ENCODE results near the gene RPTOR. TPM values are rescaled to one million over a fixed set of nuclear protein-coding genes. Genes with fewer than 3 reads are reported as not detected.

The RPTOR gene
- total and polyA plus RNA-seq, 4 donors = 12.4 to 46.1 (median 29.7) TPM

- H3K9me3 ChIP-seq (ENCODE audit: control insufficient read depth in 4 of 4, insufficient read depth in 3 of 4, low read length in 3 of 4) = no peaks in the 10 kb centered on the region
- no peak overlapping the region for H3K9ac ChIP-seq (ENCODE audit: insufficient read depth in 1 of 2, low read length in 2 of 2)
- ATAC-seq (ENCODE audit: insufficient read depth, low FRiP score) (no peak), DNase-seq (no peak)
- H3K27me3 ChIP-seq (ENCODE audit: control insufficient read depth in 3 of 3, insufficient read depth in 3 of 3, low read length in 2 of 3) = no peaks in the 10 kb centered on the region
- 90% methylated on average over 13 of the region's 13 CpGs for WGBS, 2 donors
- H3K27ac ChIP-seq (ENCODE audit: low read depth in 1 of 2, low read length in 1 of 2) = no peak overlapping the region
- no peaks in the 10 kb centered on the region for H3K36me3 ChIP-seq (ENCODE audit: control insufficient read depth in 4 of 4, insufficient read depth in 4 of 4, low read length in 4 of 4)
- no peak for TF ChIP-seq CTCF (IDR thresholded peaks at IDR 0.05; ENCODE audit: control extremely low read depth, extremely low read depth)
- H3K4me3 ChIP-seq = no peak overlapping the region
- H3K4me1 ChIP-seq (ENCODE audit: control insufficient read depth in 5 of 5, insufficient read depth in 5 of 5, low read length in 5 of 5) = peaks cover 0 to 3% (median 0%) of the 10 kb centered on the region in 5 donors
These were observed 144.5 kb downstream of the RPTOR start for GRCh38 chr17:80689129-80689619.

GRCh38 chr17:80691784-80692183 is 147.1 kb downstream of the RPTOR start:
- Histone ChIP-seq H3K27ac (ENCODE audit: low read depth in 1 of 2, low read length in 1 of 2) (no peak overlapping the region), H3K9ac (ENCODE audit: insufficient read depth in 1 of 2, low read length in 2 of 2) (no peak overlapping the region), H3K4me1 (ENCODE audit: control insufficient read depth in 5 of 5, insufficient read depth in 5 of 5, low read length in 5 of 5) (peaks cover 0 to 15% (median 6%) of the 10 kb centered on the region in 5 donors), H3K9me3 (ENCODE audit: control insufficient read depth in 4 of 4, insufficient read depth in 3 of 4, low read length in 3 of 4) (no peaks in the 10 kb centered on the region), H3K27me3 (ENCODE audit: control insufficient read depth in 3 of 3, insufficient read depth in 3 of 3, low read length in 2 of 3) (no peaks in the 10 kb centered on the region), H3K4me3 (no peak overlapping the region), H3K36me3 (ENCODE audit: control insufficient read depth in 4 of 4, insufficient read depth in 4 of 4, low read length in 4 of 4) (no peaks in the 10 kb centered on the region)
- no peak for TF ChIP-seq CTCF (IDR thresholded peaks at IDR 0.05; ENCODE audit: control extremely low read depth, extremely low read depth)
- DNase-seq (no peak), ATAC-seq (ENCODE audit: insufficient read depth, low FRiP score) (no peak)
- 96 to 97% methylated on average over 10 of the region's 10 CpGs for WGBS, 2 donors

GRCh38 chr17:80692931-80693467 is 148.4 kb downstream of the RPTOR start:
- H3K4me3 ChIP-seq = no peak overlapping the region
- no peak for DNase-seq

More at GRCh38 chr17:80692931-80693467, 148.4 kb downstream of the RPTOR start:
- WGBS, 2 donors = 89 to 91% methylated on average over 13 of the region's 13 CpGs
- Histone ChIP-seq H3K9me3 (ENCODE audit: control insufficient read depth in 4 of 4, insufficient read depth in 3 of 4, low read length in 3 of 4) (no peaks in the 10 kb centered on the region), H3K4me1 (ENCODE audit: control insufficient read depth in 5 of 5, insufficient read depth in 5 of 5, low read length in 5 of 5) (peaks cover 0 to 14% (median 6%) of the 10 kb centered on the region in 5 donors), H3K9ac (ENCODE audit: insufficient read depth in 1 of 2, low read length in 2 of 2) (no peak overlapping the region), H3K27me3 (ENCODE audit: control insufficient read depth in 3 of 3, insufficient read depth in 3 of 3, low read length in 2 of 3) (no peaks in the 10 kb centered on the region), H3K36me3 (ENCODE audit: control insufficient read depth in 4 of 4, insufficient read depth in 4 of 4, low read length in 4 of 4) (no peaks in the 10 kb centered on the region), H3K27ac (ENCODE audit: low read depth in 1 of 2, low read length in 1 of 2) (no peak overlapping the region)
- ATAC-seq (ENCODE audit: insufficient read depth, low FRiP score) = no peak
- no peak for TF ChIP-seq CTCF (IDR thresholded peaks at IDR 0.05; ENCODE audit: control extremely low read depth, extremely low read depth)

Measured in lung (tissue), 12 donors.